GM18858 (cell line): Measurements from ENCODE around the gene MRPS6.

Experiments
- ATAC-seq: cut with Tn5 transposase; IDR thresholded peaks from one replicate; pipeline ENCODE4 v1.9.1; 2021; ENCODE audit not compliant: unreplicated experiment

Gene MRPS6

GRCh38 chr21:34094949-34095348 is 21.6 kb downstream of the MRPS6 start:
- no peak for ATAC-seq

DNA sequence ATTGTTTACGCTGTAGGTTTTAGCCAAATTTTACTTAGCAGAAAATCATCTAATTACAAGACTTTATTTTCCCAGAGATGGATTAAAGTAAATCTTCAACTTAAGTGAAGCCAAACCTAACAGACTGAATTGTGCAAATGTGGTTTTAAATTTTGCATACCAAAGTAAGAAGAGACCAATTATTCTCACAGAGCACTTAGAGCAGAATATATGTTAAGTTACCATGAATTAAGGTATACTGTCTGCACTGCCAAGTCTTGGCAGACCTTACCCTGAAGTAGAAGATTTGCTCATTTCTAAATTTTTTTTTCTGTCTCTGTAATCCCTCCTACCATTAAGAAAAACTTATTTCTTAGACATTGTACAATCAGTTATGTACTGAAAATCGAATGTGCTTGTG is 24.1 kb downstream of the MRPS6 start:
- no peak for ATAC-seq

GRCh38 chr21:34100337-34100736 is 27.0 kb downstream of the MRPS6 start:
- ATAC-seq, result no peak

DNA sequence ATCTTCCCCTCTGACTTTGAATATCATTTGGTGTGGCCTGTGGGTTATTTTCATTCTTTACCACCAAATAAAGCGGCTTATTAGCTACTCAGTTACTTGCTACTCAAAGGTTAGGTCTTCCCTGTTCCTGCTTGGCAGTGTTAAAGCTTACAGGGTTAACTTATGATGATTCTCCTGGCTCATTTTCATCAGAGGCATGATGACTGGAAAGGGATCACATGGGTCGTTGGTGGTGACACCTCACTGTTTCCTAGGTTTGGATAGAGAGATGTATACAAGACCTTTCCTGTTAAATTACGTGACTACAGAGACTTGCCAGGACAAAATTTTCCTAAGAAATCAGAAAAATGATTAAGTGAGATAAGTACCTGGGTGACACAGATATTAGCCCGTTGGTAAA is 27.4 kb downstream of the MRPS6 start:
- no peak for ATAC-seq

DNA sequence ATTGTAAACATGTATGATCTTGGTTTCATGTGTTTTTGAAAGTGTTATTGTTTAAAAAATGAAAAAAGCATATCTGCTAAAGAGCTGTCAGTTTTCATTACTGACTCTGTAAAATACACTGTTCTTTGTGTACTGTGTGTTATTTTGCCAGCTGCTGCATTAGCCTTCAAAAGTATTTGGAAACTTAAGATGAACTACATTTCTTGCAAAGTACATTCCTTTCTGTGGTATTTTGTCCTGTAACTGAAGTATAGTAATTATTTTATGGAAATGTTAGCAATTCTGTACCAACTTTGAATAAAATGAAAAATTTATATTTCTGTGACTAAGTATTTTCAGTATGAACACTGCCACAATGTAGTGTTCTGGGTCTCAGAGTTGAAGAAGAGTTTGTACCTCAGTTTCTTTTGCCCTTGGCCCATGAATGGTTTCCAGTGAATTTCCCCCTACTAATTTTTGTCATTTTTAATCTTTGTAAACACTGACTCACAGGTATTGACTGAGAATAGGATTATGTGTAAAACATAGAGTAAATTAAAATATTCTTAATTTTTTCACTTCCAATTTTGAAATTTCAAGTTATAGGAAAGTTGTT is 32.7 kb downstream of the MRPS6 start:
- no peak for ATAC-seq

GRCh38 chr21:34107606-34108005 is 34.2 kb downstream of the MRPS6 start:
- ATAC-seq, result no peak

DNA sequence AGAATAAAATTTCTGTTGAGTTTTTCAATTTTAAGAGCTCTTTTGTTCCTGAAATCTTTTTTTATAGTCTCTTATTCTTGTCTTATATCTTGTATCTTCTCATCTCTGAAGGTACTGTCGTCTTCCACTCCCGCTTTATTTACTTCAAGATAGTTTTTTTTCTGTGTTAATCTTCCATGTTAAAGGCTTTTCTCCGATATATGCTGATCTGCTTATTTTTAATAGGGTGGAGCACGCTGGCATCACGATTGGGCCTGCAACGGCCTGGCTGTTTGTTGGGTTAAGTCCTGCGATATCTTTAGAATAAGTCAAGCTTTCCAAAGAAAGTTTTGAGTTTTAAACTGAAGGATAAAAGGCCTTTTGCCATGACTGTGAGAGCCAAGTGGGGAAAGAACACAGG is 35.7 kb downstream of the MRPS6 start:
- ATAC-seq, result no peak

GRCh38 chr21:34110594-34111202 is 37.3 kb downstream of the MRPS6 start:
- ATAC-seq, result no peak

DNA sequence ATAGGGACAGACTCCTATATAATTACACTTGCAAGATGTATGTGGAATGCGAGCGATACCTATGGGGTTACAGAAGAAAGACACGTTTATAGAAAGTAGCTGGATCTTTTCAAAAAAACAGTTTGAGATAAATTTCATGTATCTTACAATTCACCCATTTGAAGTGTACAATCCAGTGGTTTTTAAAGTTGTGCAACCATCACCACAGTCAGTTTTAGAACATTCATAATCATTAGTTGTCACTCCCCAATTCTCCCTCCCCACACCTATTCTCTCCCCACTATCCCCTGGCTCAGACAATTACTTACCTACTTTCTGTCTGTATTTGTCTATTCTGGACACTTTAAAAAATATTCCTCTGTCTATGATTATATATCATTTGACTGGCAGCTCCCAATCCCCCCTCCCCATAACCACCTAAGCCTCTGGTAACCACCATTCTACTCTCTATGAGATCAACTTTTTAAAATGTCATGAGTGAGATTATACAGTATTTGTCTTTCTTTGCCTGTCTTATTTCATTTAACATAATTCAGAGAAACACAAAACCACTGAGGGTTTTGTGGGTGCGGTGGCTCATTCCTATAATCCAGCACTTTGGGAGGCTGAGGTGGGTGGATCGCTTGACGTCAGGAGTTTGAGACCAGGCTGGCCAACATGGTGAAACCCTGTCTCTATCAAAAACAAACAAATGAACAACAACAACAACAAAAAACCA is 39.1 kb downstream of the MRPS6 start:
- no peak for ATAC-seq

DNA sequence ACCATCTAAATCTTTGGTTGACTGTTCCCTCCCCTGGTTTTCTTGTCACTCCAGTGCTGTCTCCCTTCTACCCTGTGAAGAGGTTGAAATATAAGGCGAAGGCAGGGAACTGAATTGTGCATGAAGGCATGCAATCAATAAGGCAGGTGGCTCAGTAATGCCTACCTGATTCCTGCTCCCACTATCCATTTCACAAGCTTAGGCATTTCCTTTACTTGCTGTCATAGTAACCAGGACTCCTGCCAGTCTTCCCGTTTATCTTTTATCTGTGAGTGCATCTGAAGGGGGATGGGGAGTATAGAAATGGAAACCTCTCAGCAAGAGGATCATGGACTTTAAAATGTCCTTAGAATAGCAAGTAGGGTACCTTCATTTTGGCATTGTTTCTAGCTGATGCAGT is 40.5 kb downstream of the MRPS6 start:
- no peak for ATAC-seq

GRCh38 chr21:34115160-34115559 is 41.8 kb downstream of the MRPS6 start:
- no peak for ATAC-seq

DNA sequence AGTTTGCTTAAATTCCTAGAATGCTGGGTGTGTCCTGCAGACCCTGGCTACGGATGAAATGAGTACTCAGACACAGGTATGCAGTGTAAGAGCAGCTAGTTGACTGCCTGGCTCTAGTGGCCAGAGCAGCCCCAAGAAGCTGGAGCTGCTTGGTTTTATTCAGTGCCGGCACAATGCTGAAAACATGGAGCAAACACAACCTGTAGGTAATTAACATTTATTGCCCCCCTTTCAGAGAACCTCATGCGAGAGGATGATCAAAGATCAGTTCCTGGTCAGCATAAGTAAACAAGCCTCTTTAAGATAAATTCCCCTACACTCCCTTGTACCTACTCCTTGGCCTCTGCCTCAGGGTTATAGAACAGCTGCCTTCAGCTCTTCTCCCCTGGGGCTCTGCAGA is 43.2 kb downstream of the MRPS6 start:
- no peak for ATAC-seq

GRCh38 chr21:34120867-34121266 is 47.5 kb downstream of the MRPS6 start:
- ATAC-seq, result no peak

- ATAC-seq, result no peak
These were observed 48.7 kb downstream of the MRPS6 start for GRCh38 chr21:34122047-34122446.

DNA sequence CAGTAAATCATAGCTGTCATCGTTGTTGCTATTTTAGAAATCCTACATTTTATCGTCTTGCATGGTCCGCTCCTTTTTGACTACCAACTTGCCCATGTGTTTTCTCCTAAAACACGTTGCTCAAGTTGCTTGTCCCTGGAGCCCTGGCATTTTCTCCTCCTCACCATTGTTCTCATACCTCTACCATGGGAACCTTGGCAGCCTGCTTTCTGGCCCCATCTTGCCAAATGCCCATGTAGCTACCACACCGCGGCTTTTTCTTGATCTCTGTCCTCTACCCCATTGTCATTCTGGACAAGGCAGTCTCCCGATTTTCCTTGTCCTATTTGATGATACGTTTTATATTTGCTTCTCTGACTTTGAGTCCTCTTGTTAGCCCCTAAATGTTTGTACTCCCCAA is 50.2 kb downstream of the MRPS6 start:
- no peak for ATAC-seq

- ATAC-seq, result no peak
These were observed 52.9 kb downstream of the MRPS6 start for GRCh38 chr21:34126269-34126668.

- ATAC-seq, result no peak
These were observed 53.3 kb downstream of the MRPS6 start for GRCh38 chr21:34126691-34127090.

DNA sequence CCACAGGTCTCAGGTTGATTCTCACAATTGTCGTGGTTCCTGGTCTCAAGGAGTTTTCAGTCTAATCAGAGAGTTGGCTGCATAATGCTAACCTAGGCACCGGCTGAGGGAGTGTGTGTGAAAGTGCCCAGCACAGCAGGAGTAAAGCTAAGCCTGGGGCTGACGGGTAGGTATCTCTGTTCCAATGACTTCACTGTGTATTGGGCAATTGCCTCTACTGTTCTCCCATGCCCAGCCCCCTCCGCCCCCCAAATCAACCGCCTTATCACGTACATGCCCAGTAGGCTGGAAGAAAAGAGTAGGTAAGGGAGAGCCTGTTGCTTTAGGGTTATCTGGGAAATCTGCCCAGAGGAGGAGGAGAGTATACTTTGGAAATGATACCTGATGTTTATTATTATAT is 54.7 kb downstream of the MRPS6 start:
- no peak for ATAC-seq

- no peak for ATAC-seq
These were observed 55.3 kb downstream of the MRPS6 start for GRCh38 chr21:34128674-34129038.

GRCh38 chr21:34129039-34129891 is 55.9 kb downstream of the MRPS6 start:
- no peak for ATAC-seq

- no peak for ATAC-seq
These were observed 56.7 kb downstream of the MRPS6 start for GRCh38 chr21:34129901-34130715.
